ENCODE data around the gene HSPBP1.

GRCh38 chr19:55225415-55225958 is 54.4 kb downstream of the HSPBP1 start:
- TF ChIP-seq, protein P1, sequence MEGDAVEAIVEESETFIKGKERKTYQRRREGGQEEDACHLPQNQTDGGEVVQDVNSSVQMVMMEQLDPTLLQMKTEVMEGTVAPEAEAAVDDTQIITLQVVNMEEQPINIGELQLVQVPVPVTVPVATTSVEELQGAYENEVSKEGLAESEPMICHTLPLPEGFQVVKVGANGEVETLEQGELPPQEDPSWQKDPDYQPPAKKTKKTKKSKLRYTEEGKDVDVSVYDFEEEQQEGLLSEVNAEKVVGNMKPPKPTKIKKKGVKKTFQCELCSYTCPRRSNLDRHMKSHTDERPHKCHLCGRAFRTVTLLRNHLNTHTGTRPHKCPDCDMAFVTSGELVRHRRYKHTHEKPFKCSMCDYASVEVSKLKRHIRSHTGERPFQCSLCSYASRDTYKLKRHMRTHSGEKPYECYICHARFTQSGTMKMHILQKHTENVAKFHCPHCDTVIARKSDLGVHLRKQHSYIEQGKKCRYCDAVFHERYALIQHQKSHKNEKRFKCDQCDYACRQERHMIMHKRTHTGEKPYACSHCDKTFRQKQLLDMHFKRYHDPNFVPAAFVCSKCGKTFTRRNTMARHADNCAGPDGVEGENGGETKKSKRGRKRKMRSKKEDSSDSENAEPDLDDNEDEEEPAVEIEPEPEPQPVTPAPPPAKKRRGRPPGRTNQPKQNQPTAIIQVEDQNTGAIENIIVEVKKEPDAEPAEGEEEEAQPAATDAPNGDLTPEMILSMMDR (IDR thresholded peaks at IDR 0.05 in 2 of 3, conservative IDR thresholded peaks at IDR 0.05 in 1 of 3; ENCODE audit: insufficient read depth in 2 of 3, low read depth in 1 of 3, low read length in 3 of 3): no peak
- TF ChIP-seq ZNF740 (CRISPR knock-in tag; IDR thresholded peaks at IDR 0.05) (no peak), ZNF740 (tag; IDR thresholded peaks at IDR 0.05) (no peak), EZH2 (IDR thresholded peaks at IDR 0.05; ENCODE audit: borderline replicate concordance, low read depth, low read length) (no peak), HNRNPUL1 (IDR thresholded peaks at IDR 0.05; ENCODE audit: low read length) (no peak), SETDB1 (IDR thresholded peaks at IDR 0.05; ENCODE audit: low read length) (no peak), HMGXB4 (CRISPR knock-in tag; IDR thresholded peaks at IDR 0.05) (no peak), ZNF41 (CRISPR knock-in tag; conservative IDR thresholded peaks at IDR 0.05) (no peak), HNRNPL (IDR thresholded peaks at IDR 0.05; ENCODE audit: low read depth, low read length) (no peak), RCOR1 (IDR thresholded peaks at IDR 0.05; ENCODE audit: borderline replicate concordance in 1 of 2, low read depth in 2 of 2, low read length in 2 of 2) (no peak), CBX8 (IDR thresholded peaks at IDR 0.05; ENCODE audit: borderline replicate concordance, extremely low read depth, low read depth, low read length, poor library complexity, severe bottlenecking) (no peak)
